ENCODE data around the gene GPR32.

Gene GPR32

DNA sequence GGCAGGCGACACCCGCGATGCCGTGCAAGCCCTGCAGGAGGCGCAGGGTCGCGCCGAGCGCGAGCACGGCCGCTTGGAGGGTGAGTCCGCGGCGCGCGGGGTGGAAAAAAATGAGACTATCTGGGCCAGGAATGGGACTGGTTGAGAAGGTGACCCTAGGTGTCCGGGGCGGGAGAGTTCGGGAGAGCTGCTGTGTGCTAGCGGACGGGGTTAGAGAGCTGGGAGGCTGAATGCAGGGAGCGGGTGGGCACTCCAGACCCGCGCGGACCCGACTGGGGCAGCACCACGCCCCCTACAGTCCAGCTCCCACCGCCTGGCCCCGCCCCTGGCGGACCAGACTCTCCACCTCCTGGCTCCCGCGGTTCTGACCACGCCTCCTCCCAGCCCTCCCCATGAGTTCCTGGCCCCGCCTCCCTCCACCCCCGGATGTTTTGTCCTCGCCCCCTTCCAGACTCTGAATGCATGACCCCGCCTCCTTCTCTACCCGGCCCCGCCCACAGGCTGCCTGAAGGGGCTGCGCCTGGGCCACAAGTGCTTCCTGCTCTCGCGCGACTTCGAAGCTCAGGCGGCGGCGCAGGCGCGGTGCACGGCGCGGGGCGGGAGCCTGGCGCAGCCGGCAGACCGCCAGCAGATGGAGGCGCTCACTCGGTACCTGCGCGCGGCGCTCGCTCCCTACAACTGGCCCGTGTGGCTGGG, 45.6 kb upstream of the GPR32 start (continued):
- TF ChIP-seq, protein P1, sequence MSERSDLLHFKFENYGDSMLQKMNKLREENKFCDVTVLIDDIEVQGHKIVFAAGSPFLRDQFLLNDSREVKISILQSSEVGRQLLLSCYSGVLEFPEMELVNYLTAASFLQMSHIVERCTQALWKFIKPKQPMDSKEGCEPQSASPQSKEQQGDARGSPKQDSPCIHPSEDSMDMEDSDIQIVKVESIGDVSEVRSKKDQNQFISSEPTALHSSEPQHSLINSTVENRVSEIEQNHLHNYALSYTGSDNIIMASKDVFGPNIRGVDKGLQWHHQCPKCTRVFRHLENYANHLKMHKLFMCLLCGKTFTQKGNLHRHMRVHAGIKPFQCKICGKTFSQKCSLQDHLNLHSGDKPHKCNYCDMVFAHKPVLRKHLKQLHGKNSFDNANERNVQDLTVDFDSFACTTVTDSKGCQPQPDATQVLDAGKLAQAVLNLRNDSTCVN (tag by site-specific recombination; optimal IDR thresholded peaks at IDR 0.05), result peak; percentile 95
- TF ChIP-seq, protein P2, sequence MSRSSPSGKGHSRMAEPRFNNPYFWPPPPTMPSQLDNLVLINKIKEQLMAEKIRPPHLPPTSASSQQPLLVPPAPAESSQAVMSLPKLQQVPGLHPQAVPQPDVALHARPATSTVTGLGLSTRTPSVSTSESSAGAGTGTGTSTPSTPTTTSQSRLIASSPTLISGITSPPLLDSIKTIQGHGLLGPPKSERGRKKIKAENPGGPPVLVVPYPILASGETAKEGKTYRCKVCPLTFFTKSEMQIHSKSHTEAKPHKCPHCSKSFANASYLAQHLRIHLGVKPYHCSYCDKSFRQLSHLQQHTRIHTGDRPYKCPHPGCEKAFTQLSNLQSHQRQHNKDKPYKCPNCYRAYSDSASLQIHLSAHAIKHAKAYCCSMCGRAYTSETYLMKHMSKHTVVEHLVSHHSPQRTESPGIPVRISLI (tag by site-specific recombination; IDR thresholded peaks at IDR 0.05), result peak; percentile 93
- no peak for TF ChIP-seq ZBTB1 (tag by site-specific recombination; IDR thresholded peaks at IDR 0.05)
- no peak; the same call in 1 of the 2 replicates for TF ChIP-seq WT1 (tag by site-specific recombination; IDR thresholded peaks at IDR 0.05)
- TF ChIP-seq ZNF341 (tag by site-specific recombination; IDR thresholded peaks at IDR 0.05; ENCODE audit: low read depth), result no peak
- TF ChIP-seq ZNF654 (tag by site-specific recombination; IDR thresholded peaks at IDR 0.05; ENCODE audit: low read depth), result no peak
- TF ChIP-seq ZNF184 (tag by site-specific recombination; IDR thresholded peaks at IDR 0.05), result no peak
- no peak for TF ChIP-seq ZNF514 (tag by site-specific recombination; IDR thresholded peaks at IDR 0.05)
- TF ChIP-seq GLIS1 (tag by site-specific recombination; IDR thresholded peaks at IDR 0.05), result peak; percentile 88

DNA sequence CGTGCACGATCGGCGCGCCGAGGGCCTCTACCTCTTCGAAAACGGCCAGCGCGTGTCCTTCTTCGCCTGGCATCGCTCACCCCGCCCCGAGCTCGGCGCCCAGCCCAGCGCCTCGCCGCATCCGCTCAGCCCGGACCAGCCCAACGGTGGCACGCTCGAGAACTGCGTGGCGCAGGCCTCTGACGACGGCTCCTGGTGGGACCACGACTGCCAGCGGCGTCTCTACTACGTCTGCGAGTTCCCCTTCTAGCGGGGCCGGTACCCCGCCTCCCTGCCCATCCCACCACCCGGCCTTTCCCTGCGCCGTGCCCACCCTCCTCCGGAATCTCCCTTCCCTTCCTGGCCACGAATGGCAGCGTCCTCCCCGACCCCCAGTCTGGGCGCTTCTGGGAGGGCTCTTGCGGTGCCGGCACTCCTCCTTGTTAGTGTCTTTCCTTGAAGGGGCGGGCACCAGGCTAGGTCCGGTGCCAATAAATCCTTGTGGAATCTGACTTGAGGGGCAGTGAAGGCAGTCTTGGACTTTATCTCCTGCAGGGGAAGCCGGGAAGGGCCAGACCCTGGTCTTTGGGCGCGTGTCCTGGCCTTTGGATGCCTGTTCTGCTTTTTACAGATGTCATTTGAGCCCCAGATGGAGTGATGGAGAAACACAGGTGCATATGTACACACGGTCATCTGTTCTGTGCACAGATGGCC, 44.9 kb upstream of the GPR32 start:
- CTCF ChIA-PET, result interaction anchor here (0.6 to 5.9 kb wide), 39 partner anchors 9 to 562 kb away, joined by 3 to 75 read pairs (median 4); partner anchors contain the start of genes KLK4 and POLD1
- Histone ChIP-seq H3K9me3 (ENCODE audit: control insufficient read depth, insufficient read depth, low read depth, low read length) (no peaks in the 10 kb centered on the region), H3K27ac (ENCODE audit: extremely low read depth, low read depth, low read length) (peak overlapping the region; percentile 77), H3K4me1 (ENCODE audit: control insufficient read depth, insufficient read depth, low read length) (peaks cover 7% of the 10 kb centered on the region; the same call in 1 of the 2 replicates), H3K4me3 (ENCODE audit: low read depth, low read length) (peak overlapping the region; percentile 78), H3K36me3 (ENCODE audit: control insufficient read depth in 2 of 2, insufficient read depth in 1 of 2, low read length in 2 of 2) (no peaks in the 10 kb centered on the region; a peak in 1 of 3 replicates)
- POLR2A ChIA-PET, result interaction anchor here (0.6 to 2.3 kb wide), 18 partner anchors 9 to 396 kb away, joined by 3 to 28 read pairs (median 5); partner anchors contain the start of genes KCNC3 and POLD1
- no peak for TF ChIP-seq EGR2 (tag by site-specific recombination; IDR thresholded peaks at IDR 0.05; ENCODE audit: low read depth)
- peak; percentile 47; the same call in 1 of the 2 replicates for TF ChIP-seq GLI4 (tag by site-specific recombination; IDR thresholded peaks at IDR 0.05)
- TF ChIP-seq SP2 (tag by site-specific recombination; IDR thresholded peaks at IDR 0.05), result peak; percentile 58
- TF ChIP-seq ZNF311 (tag by site-specific recombination; IDR thresholded peaks at IDR 0.05; ENCODE audit: borderline replicate concordance), result no peak
- no peak for TF ChIP-seq MZF1 (tag by site-specific recombination; IDR thresholded peaks at IDR 0.05; ENCODE audit: borderline replicate concordance)
- TF ChIP-seq, protein P3, sequence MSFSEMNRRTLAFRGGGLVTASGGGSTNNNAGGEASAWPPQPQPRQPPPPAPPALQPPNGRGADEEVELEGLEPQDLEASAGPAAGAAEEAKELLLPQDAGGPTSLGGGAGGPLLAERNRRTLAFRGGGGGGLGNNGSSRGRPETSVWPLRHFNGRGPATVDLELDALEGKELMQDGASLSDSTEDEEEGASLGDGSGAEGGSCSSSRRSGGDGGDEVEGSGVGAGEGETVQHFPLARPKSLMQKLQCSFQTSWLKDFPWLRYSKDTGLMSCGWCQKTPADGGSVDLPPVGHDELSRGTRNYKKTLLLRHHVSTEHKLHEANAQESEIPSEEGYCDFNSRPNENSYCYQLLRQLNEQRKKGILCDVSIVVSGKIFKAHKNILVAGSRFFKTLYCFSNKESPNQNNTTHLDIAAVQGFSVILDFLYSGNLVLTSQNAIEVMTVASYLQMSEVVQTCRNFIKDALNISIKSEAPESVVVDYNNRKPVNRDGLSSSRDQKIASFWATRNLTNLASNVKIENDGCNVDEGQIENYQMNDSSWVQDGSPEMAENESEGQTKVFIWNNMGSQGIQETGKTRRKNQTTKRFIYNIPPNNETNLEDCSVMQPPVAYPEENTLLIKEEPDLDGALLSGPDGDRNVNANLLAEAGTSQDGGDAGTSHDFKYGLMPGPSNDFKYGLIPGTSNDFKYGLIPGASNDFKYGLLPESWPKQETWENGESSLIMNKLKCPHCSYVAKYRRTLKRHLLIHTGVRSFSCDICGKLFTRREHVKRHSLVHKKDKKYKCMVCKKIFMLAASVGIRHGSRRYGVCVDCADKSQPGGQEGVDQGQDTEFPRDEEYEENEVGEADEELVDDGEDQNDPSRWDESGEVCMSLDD (tag by site-specific recombination; IDR thresholded peaks at IDR 0.05), result no peak; the same call in 1 of the 2 replicates
- TF ChIP-seq ZNF404 (tag by site-specific recombination; IDR thresholded peaks at IDR 0.05), result no peak
- no peak for TF ChIP-seq ZNF140 (tag by site-specific recombination; IDR thresholded peaks at IDR 0.05)
- TF ChIP-seq ZNF585B (tag by site-specific recombination; IDR thresholded peaks at IDR 0.05), result no peak
- TF ChIP-seq ZNF274 (IDR thresholded peaks at IDR 0.05; ENCODE audit: low read length), result no peak
- TF ChIP-seq ZNF274 (tag by site-specific recombination; IDR thresholded peaks at IDR 0.05; ENCODE audit: borderline replicate concordance), result no peak
- TF ChIP-seq ZNF394 (tag by site-specific recombination; IDR thresholded peaks at IDR 0.05; ENCODE audit: borderline replicate concordance), result no peak
- peak; percentile 25; the same call in 1 of the 2 replicates for TF ChIP-seq ZSCAN16 (tag by site-specific recombination; IDR thresholded peaks at IDR 0.05)
- no peak for TF ChIP-seq MEIS1 (CRISPR knock-in tag; IDR thresholded peaks at IDR 0.05; ENCODE audit: borderline replicate concordance)
- peak; percentile 77 for TF ChIP-seq ZFP37 (tag by site-specific recombination; IDR thresholded peaks at IDR 0.05)
- no peak for TF ChIP-seq ZNF341 (tag by site-specific recombination; IDR thresholded peaks at IDR 0.05; ENCODE audit: low read depth)
- TF ChIP-seq, protein P4, sequence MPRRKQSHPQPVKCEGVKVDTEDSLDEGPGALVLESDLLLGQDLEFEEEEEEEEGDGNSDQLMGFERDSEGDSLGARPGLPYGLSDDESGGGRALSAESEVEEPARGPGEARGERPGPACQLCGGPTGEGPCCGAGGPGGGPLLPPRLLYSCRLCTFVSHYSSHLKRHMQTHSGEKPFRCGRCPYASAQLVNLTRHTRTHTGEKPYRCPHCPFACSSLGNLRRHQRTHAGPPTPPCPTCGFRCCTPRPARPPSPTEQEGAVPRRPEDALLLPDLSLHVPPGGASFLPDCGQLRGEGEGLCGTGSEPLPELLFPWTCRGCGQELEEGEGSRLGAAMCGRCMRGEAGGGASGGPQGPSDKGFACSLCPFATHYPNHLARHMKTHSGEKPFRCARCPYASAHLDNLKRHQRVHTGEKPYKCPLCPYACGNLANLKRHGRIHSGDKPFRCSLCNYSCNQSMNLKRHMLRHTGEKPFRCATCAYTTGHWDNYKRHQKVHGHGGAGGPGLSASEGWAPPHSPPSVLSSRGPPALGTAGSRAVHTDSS (tag by site-specific recombination; IDR thresholded peaks at IDR 0.05), result no peak
- no peak for TF ChIP-seq ZNF776 (tag by site-specific recombination; IDR thresholded peaks at IDR 0.05; ENCODE audit: borderline replicate concordance)
